Immature natural killer cell (primary cell): Measurements from ENCODE around the gene FAM76B. TPM values are rescaled to one million over a fixed set of nuclear protein-coding genes. Genes with fewer than 3 reads are reported as not detected.
"Not testable (repeated sequence)": the region's sequence is repeated elsewhere in the genome, so short reads cannot be mapped to it uniquely, and the experiment has no call there.

Experiments used
- DNase-seq, 3 donors: peaks; one replicate each; pipeline ENCODE4 v3.0.0; 2022; ENCODE audit warnings: mixed read lengths in 1 of 3
- H3K27ac Mint-ChIP-seq, 6 donors: one replicate each; pipeline ENCODE4 v1.8.0; 2020; ENCODE audit warnings: mixed read lengths in 6 of 6, mild to moderate bottlenecking in 5 of 6, inconsistent platforms in 4 of 6, moderate library complexity in 3 of 6
- H3K27me3 Mint-ChIP-seq, 3 donors: one replicate each; pipeline ENCODE4 v1.8.0; 2020 to 2021; ENCODE audit warnings: low read depth in 3 of 3, mild to moderate bottlenecking in 3 of 3, mixed read lengths in 3 of 3, moderate library complexity in 3 of 3, inconsistent platforms in 1 of 3
- H3K36me3 Mint-ChIP-seq, 3 donors: one replicate each; pipeline ENCODE4 v1.8.0; 2020; ENCODE audit warnings: mixed read lengths in 3 of 3, inconsistent platforms in 2 of 3, mild to moderate bottlenecking in 2 of 3
- H3K4me1 Mint-ChIP-seq, 2 donors: one replicate each; pipeline ENCODE4 v1.8.0; 2020; ENCODE audit warnings: inconsistent platforms in 2 of 2, mild to moderate bottlenecking in 2 of 2, mixed read lengths in 2 of 2, moderate library complexity in 1 of 2
- H3K4me3 Mint-ChIP-seq, 5 donors: one replicate each; pipeline ENCODE4 v1.8.0; 2020; ENCODE audit warnings: mild to moderate bottlenecking in 5 of 5, mixed read lengths in 5 of 5, inconsistent platforms in 3 of 5, moderate library complexity in 3 of 5
- H3K9me3 Mint-ChIP-seq, 6 donors: one replicate each; pipeline ENCODE4 v1.8.0; 2020; ENCODE audit warnings: mild to moderate bottlenecking in 6 of 6, mixed read lengths in 6 of 6, inconsistent platforms in 4 of 6, moderate library complexity in 3 of 6
- polyA plus RNA-seq, 3 donors: library from polyadenylated mRNA; unstranded; fragments of 300-500 nt; fragmentation: Illumina TruSeq; gene quantifications; one replicate each; pipeline ENCODE4 v1.2.3, GENCODE V29; 2021

Gene FAM76B
- polyA plus RNA-seq = 10 to 100 TPM; 11.5 to 18.0 (median 11.5) TPM

- DNase-seq = peak; percentile 98 to 99 (median 99)
Measured at GRCh38 chr11:95789506-95790122, at the start of gene FAM76B. Gene FAM76B (minus strand): TSS chr11:95789782. CDS start chr11:95789478, 304 bp downstream.

DNA sequence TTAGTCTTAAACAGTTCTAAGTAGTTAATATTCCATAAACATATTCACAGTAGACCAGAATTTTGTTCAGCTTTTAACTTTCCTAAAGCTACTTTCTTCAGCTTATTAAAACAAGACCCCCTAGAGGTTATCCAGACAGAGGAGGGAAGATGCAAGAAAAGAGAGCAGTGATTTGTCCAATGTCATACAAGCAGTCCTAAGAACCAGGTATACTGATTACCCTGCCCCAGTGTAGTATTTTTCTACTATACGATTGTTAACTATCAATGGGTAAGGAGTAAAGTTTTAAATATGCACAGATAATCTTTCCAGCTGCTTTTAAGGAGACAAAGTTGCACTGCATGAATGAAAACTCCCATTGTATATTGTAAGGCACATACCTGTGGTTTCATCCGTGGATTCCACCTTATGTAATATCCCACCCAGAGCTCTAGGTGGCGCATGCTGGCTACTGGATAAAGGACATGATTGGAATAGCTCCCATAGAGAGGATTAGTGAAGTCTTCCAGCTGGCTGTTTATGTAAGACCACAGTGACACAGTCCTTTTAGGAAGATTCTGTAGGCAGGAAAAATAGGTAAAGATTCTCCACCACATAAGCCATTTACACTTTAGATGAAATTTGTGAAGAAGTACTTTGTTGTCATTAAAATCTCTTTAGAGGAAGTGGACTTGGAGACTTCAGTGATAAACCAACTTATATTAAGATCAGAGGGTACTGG, 46.3 kb upstream of the FAM76B start:
- Mint-ChIP-seq H3K27ac (peak overlapping the region in 3 of 6 donors; percentile 11 to 57 (median 13)), H3K27me3 (no peaks in the 10 kb centered on the region), H3K4me3 (no peak overlapping the region), H3K36me3 (peaks cover 2 to 35% (median 10%) of the 10 kb centered on the region in 3 donors), H3K4me1 (no peaks in the 10 kb centered on the region), H3K9me3 (no peaks in the 10 kb centered on the region)
- peak; percentile 30 to 53 (median 45) for DNase-seq

More at GRCh38 chr11:95789506-95790122, at the start of gene FAM76B:
- Mint-ChIP-seq H3K27me3 (peaks cover 11 to 21% (median 11%) of the 10 kb centered on the region in 3 donors), H3K9me3 (no peaks in the 10 kb centered on the region), H3K4me1 (peaks cover 27 to 68% of the 10 kb centered on the region in 2 donors), H3K27ac (peak within 1 kb of the TSS; percentile 100), H3K36me3 (peaks cover 5 to 21% (median 11%) of the 10 kb centered on the region in 3 donors), H3K4me3 (peak within 1 kb of the TSS; percentile 94 to 100 (median 100))

- H3K4me1 Mint-ChIP-seq = no peaks in the 10 kb centered on the region
- no peak overlapping the region for H3K4me3 Mint-ChIP-seq
- H3K36me3 Mint-ChIP-seq = peaks cover 8 to 36% (median 13%) of the 10 kb centered on the region in 3 donors
- DNase-seq = no peak
- no peaks in the 10 kb centered on the region for H3K9me3 Mint-ChIP-seq
- H3K27me3 Mint-ChIP-seq = no peaks in the 10 kb centered on the region
- no peak overlapping the region for H3K27ac Mint-ChIP-seq
Measured at GRCh38 chr11:95835351-95835750, 45.8 kb upstream of the FAM76B start.

GRCh38 chr11:95833378-95833777, 43.8 kb upstream of the FAM76B start:
- DNase-seq = no peak
- peak overlapping the region in 2 of 6 donors; percentile 18 to 35 for H3K27ac Mint-ChIP-seq
- H3K4me3 Mint-ChIP-seq = no peak overlapping the region
- H3K4me1 Mint-ChIP-seq = no peaks in the 10 kb centered on the region
- H3K27me3 Mint-ChIP-seq = no peaks in the 10 kb centered on the region
- H3K36me3 Mint-ChIP-seq = peaks cover 13 to 35% (median 14%) of the 10 kb centered on the region in 3 donors
- H3K9me3 Mint-ChIP-seq = no peaks in the 10 kb centered on the region

- Mint-ChIP-seq H3K4me1 (no peaks in the 10 kb centered on the region), H3K27ac (peak overlapping the region in 2 of 6 donors; percentile 0 to 4), H3K9me3 (no peaks in the 10 kb centered on the region), H3K27me3 (no peaks in the 10 kb centered on the region), H3K4me3 (no peak overlapping the region), H3K36me3 (peaks cover 13 to 35% (median 16%) of the 10 kb centered on the region in 3 donors)
- DNase-seq = no peak
Measured at GRCh38 chr11:95832763-95833162, 43.2 kb upstream of the FAM76B start.

DNA sequence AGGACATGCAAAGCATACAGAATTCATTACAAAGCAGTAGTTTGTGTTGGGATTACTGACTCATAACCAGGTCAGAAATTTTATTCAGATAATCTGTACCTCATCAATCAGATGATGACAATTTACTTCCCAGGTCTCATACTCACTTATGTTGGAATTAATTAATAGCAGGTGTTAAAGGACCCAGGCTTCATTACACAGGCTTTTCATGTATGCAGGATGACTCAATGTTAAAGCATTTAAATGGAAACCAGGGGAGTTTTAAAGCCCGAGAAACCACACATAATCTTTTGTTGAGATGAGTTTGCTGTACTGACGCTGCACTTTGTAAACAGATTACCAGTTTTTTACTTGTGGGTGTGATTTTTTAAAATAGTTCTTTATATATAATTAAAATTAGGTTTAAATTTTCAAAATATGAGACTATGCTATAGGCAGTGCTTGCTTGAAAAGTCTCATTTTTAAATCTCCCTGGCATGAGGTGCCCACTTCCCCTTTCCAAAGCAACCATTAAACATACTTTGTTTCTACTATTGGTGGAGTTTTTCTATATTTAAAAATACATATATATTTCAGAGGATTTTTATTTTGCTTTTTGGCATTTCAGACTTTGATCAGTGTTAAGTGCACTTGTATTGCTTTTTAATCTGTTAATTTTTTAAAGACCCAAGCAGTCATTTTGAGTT, 41.8 kb upstream of the FAM76B start:
- Mint-ChIP-seq H3K4me1 (no peaks in the 10 kb centered on the region), H3K36me3 (peaks cover 13 to 36% (median 16%) of the 10 kb centered on the region in 3 donors), H3K9me3 (no peaks in the 10 kb centered on the region), H3K4me3 (no peak overlapping the region), H3K27me3 (no peaks in the 10 kb centered on the region), H3K27ac (no peak overlapping the region)
- DNase-seq = no peak

DNA sequence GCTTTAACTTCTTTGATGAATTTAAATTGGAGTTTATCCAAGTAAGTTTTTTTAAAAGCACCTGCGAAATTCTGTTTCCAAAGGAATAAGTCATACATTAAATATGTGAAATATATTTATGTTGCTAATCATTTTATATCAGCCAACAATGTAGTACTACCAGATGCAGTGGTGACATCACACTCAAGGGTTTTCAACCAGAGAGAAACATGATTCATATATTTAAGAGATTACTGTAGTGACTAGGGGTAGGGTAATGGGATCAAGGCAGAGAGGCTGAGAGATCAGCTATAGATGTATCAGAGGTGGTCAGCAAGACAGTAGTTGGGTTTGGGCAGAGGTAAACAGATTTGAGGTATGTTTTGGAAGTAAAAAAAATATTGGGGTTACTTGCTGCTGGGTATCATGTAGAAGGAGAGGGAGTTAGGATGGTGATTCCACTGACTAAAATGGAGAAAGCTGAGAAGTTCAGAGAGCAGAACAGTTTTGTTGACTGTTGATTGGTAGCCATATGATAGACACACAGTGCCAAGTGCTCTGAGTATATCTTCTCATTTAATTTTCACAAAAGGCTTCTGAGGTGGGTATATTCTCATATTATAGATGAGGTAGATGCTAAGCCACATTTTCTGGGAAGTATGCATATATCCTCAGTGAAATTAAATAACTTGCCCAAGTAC, 40.1 kb upstream of the FAM76B start:
- peaks cover 0 to 4% (median 0%) of the 10 kb centered on the region in 3 donors for H3K27me3 Mint-ChIP-seq
- peaks cover 20 to 37% (median 21%) of the 10 kb centered on the region in 3 donors for H3K36me3 Mint-ChIP-seq
- no peak overlapping the region for H3K4me3 Mint-ChIP-seq
- H3K27ac Mint-ChIP-seq = peak overlapping the region in 3 of 6 donors; percentile 3 to 26 (median 14)
- H3K4me1 Mint-ChIP-seq = no peaks in the 10 kb centered on the region
- H3K9me3 Mint-ChIP-seq = no peaks in the 10 kb centered on the region
- DNase-seq = no peak

- no peak for DNase-seq
- H3K27me3 Mint-ChIP-seq = peaks cover 0 to 4% (median 0%) of the 10 kb centered on the region in 3 donors
- no peak overlapping the region for H3K27ac Mint-ChIP-seq
- H3K36me3 Mint-ChIP-seq = peaks cover 20 to 36% (median 23%) of the 10 kb centered on the region in 3 donors
- no peak overlapping the region for H3K4me3 Mint-ChIP-seq
- no peaks in the 10 kb centered on the region for H3K9me3 Mint-ChIP-seq
- H3K4me1 Mint-ChIP-seq = no peaks in the 10 kb centered on the region
Measured at GRCh38 chr11:95827696-95828095, 38.1 kb upstream of the FAM76B start.

GRCh38 chr11:95821640-95822039, 32.1 kb upstream of the FAM76B start:
- H3K27me3 Mint-ChIP-seq = peaks cover 0 to 4% (median 0%) of the 10 kb centered on the region in 3 donors
- no peaks in the 10 kb centered on the region for H3K9me3 Mint-ChIP-seq
- H3K27ac Mint-ChIP-seq = peak overlapping the region in 2 of 6 donors; percentile 3 to 26
- peaks cover 18 to 42% (median 26%) of the 10 kb centered on the region in 3 donors for H3K36me3 Mint-ChIP-seq
- DNase-seq = no peak
- no peak overlapping the region for H3K4me3 Mint-ChIP-seq
- H3K4me1 Mint-ChIP-seq = no peaks in the 10 kb centered on the region

- H3K27ac Mint-ChIP-seq = peak overlapping the region in 3 of 6 donors; percentile 3 to 62 (median 6)
- no peaks in the 10 kb centered on the region for H3K9me3 Mint-ChIP-seq
- no peaks in the 10 kb centered on the region for H3K27me3 Mint-ChIP-seq
- no peaks in the 10 kb centered on the region for H3K4me1 Mint-ChIP-seq
- H3K4me3 Mint-ChIP-seq = no peak overlapping the region
- DNase-seq = no peak
- peaks cover 9 to 43% (median 29%) of the 10 kb centered on the region in 3 donors for H3K36me3 Mint-ChIP-seq
Measured at GRCh38 chr11:95816037-95816436, 26.5 kb upstream of the FAM76B start.

DNA sequence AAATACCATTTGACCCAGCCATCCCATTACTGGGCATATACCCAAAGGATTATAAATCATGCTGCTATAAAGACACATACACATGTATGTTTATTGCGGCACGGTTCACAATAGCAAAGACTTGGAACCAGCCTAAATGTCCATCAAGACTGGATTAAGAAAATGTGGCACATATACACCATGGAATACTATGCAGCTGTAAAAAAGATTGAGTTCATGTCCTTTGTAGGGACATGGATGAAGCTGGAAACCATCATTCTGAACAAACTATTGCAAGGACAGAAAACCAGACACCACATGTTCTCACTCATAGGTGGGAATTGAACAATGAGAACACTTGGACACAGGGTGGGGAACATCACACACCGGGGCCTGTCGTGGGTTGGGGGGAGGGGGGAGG, 21.5 kb upstream of the FAM76B start:
- H3K27ac Mint-ChIP-seq, DNase-seq, H3K9me3 Mint-ChIP-seq, H3K4me3 Mint-ChIP-seq, H3K27me3 Mint-ChIP-seq, H3K4me1 Mint-ChIP-seq: not testable (repeated sequence)
- peaks cover 4 to 24% (median 19%) of the 10 kb centered on the region in 3 donors for H3K36me3 Mint-ChIP-seq

DNA sequence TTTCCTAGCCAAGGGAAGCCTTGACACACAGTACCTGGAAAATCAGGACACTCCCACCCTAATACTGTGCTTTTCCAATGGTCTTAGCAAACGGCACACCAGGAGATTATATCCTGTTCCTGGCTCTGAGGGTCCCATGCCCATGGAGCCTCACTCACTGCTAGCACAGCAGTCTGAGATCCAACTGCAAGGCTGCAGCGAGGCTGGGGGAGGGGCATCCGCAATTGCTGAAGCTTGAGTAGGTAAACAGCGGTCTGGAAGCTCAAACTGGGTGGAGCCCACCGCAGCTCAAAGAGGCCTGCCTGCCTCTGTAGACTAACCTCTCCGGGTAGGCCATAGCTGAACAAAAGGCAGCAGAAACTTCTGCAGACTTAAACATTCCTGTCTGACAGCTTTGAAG, 16.9 kb upstream of the FAM76B start:
- not testable (repeated sequence) for DNase-seq, H3K9me3 Mint-ChIP-seq, H3K4me3 Mint-ChIP-seq, H3K27ac Mint-ChIP-seq, H3K27me3 Mint-ChIP-seq
- H3K36me3 Mint-ChIP-seq = peaks cover 7 to 10% (median 10%) of the 10 kb centered on the region in 3 donors
- H3K4me1 Mint-ChIP-seq = peaks cover 16 to 21% of the 10 kb centered on the region in 2 donors

- DNase-seq = no peak
- peak overlapping the region in 3 of 6 donors; percentile 52 to 65 (median 53) for H3K27ac Mint-ChIP-seq
Measured at GRCh38 chr11:95805869-95806268, 16.3 kb upstream of the FAM76B start.

More at GRCh38 chr11:95805869-95806268, 16.3 kb upstream of the FAM76B start:
- H3K4me3 Mint-ChIP-seq = peak overlapping the region in 4 of 5 donors; percentile 10 to 46 (median 24)
- peaks cover 16 to 23% of the 10 kb centered on the region in 2 donors for H3K4me1 Mint-ChIP-seq
- no peaks in the 10 kb centered on the region for H3K27me3 Mint-ChIP-seq
- peaks cover 9 to 10% (median 10%) of the 10 kb centered on the region in 3 donors for H3K36me3 Mint-ChIP-seq
- H3K9me3 Mint-ChIP-seq = peaks cover 0 to 2% (median 0%) of the 10 kb centered on the region in 6 donors
